Mesothelial cell of epicardium (in vitro differentiated cells): ENCODE results near the gene SFT2D1. TPM values are rescaled to one million over a fixed set of nuclear protein-coding genes. Genes with fewer than 3 reads are reported as not detected.

Source experiments
- DNase-seq, 2 experiments: peaks; one replicate each; pipeline ENCODE4 v3.0.0; 2021; ENCODE audit warnings: low spot score in 2 of 2; ENCODE audit not compliant: unreplicated experiment in 2 of 2
- H3K27ac Mint-ChIP-seq: 2 replicates; pipeline ENCODE4 v1.8.0; 2021; ENCODE audit warnings: mixed read lengths
- H3K27me3 Mint-ChIP-seq: 2 replicates; pipeline ENCODE4 v1.8.0; 2021; ENCODE audit warnings: low read depth, mixed read lengths
- H3K36me3 Mint-ChIP-seq: 2 replicates; pipeline ENCODE4 v1.8.0; 2021; ENCODE audit warnings: mixed read lengths
- H3K4me1 Mint-ChIP-seq: 2 replicates; pipeline ENCODE4 v1.8.0; 2021; ENCODE audit warnings: mixed read lengths
- H3K4me3 Mint-ChIP-seq: 2 replicates; pipeline ENCODE4 v1.8.0; 2021; ENCODE audit warnings: mild to moderate bottlenecking, moderate library complexity, mixed read lengths
- H3K9me3 Mint-ChIP-seq: 2 replicates; pipeline ENCODE4 v1.8.0; 2021; ENCODE audit warnings: mixed read lengths
- total RNA-seq: library from RNA; stranded (reverse); gene quantifications from 3 replicates; pipeline ENCODE4 v1.2.1, GENCODE V29; 2021
- TF ChIP-seq, protein P1 (sequence below): fragments of 200-600 bp; sonication (generic); IDR thresholded peaks from one replicate; pipeline ENCODE4 v1.5.0; 2021; ENCODE audit warnings: antibody characterized with exemption; ENCODE audit not compliant: unreplicated experiment

SFT2D1 gene
- total RNA-seq, 1 donor from 2014 or later: 26.8 TPM

DNA sequence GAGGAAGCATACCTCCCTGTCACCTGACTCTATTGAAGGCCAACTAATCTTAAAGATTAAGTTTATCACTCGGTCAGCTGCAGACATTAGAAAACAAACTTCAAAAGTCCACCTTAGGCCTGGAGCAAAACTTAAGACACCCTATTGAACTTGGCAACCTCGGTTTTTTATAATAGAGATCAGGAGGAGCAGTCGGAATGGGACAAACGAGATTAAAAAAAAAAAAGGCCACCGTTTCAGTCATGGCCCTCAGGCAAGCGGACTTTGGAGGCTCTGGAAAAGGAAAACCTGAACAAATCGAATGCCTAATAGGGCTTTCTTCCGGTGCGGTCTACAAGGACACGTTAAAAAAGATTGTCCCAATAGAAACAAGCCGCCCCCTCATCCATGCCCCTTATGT lies 26.9 kb downstream of the SFT2D1 start:
- Mint-ChIP-seq H3K27ac (no peak overlapping the region), H3K27me3 (peaks cover 15% of the 10 kb centered on the region)
- TF ChIP-seq, protein P1, sequence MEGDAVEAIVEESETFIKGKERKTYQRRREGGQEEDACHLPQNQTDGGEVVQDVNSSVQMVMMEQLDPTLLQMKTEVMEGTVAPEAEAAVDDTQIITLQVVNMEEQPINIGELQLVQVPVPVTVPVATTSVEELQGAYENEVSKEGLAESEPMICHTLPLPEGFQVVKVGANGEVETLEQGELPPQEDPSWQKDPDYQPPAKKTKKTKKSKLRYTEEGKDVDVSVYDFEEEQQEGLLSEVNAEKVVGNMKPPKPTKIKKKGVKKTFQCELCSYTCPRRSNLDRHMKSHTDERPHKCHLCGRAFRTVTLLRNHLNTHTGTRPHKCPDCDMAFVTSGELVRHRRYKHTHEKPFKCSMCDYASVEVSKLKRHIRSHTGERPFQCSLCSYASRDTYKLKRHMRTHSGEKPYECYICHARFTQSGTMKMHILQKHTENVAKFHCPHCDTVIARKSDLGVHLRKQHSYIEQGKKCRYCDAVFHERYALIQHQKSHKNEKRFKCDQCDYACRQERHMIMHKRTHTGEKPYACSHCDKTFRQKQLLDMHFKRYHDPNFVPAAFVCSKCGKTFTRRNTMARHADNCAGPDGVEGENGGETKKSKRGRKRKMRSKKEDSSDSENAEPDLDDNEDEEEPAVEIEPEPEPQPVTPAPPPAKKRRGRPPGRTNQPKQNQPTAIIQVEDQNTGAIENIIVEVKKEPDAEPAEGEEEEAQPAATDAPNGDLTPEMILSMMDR: no peak

DNA sequence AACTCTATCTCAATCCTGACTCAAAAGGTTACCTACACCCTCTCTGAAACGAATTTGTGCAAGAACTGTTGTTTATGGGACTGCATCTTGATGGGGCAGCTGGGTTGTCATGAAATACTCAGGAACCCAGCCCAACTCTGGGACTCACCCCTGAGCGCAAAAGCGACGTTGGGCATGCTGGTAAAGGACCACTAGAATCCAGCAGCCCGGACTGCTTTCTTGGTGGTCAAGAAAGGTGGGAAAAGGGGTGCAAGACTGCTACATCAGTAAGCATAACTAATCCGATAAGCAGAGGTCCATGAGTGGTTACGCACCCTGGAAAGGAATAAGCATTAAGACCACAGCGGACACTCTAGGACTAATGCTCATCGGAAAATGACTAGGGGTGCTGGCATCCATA lies 27.9 kb downstream of the SFT2D1 start:
- no peaks in the 10 kb centered on the region for H3K36me3 Mint-ChIP-seq
- DNase-seq: no peak
- TF ChIP-seq, protein P1: no peak
- peaks cover 24% of the 10 kb centered on the region for H3K27me3 Mint-ChIP-seq
- H3K27ac Mint-ChIP-seq: no peak overlapping the region
- no peak overlapping the region for H3K4me3 Mint-ChIP-seq
- H3K4me1 Mint-ChIP-seq: no peaks in the 10 kb centered on the region
- no peaks in the 10 kb centered on the region for H3K9me3 Mint-ChIP-seq

More for the DNA sequence above, 26.9 kb downstream of the SFT2D1 start:
- DNase-seq: no peak
- Mint-ChIP-seq H3K36me3 (no peaks in the 10 kb centered on the region), H3K4me1 (no peaks in the 10 kb centered on the region), H3K4me3 (no peak overlapping the region), H3K9me3 (no peaks in the 10 kb centered on the region)

DNA sequence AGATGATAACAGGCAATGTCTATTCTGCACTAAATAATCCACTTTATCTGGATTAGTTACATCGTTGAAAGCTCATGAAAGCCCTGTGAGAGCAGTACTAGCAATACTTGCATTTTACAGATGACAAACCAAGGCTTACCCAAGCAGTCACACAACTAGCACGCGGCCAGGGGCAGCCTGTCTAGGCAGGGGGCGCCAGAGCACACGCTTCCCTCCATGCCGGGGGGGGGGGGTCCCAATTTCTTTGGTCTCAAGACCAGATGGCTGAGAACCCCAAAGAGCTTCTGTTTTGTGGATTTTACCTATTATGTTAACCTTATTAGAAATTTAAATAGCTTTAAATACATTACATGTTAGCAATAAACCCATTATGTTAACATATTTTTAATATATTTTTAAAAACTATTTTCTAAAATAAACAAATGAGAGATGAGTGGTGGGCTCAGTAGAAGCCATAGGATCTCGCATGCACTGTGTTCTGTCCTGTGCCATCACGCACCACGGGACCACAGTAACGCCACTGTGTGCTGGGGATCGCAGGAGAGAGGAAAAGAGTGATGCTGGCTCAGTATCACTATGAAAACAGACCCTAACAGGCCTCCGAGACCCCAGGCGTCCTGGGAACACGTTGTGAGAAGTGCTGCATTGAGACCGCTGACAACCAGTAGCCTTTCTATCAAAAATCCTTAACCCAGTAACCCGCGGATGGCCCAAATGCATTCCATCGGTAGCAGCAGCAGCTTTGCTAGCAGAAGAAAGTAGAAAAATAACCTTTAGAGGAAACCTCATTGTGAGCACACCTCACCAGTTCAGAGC lies 28.9 kb downstream of the SFT2D1 start:
- H3K27me3 Mint-ChIP-seq: peaks cover 34% of the 10 kb centered on the region
- H3K4me3 Mint-ChIP-seq: no peak overlapping the region
- TF ChIP-seq, protein P1: peak; percentile 38
- no peaks in the 10 kb centered on the region for H3K4me1 Mint-ChIP-seq
- no peak overlapping the region for H3K27ac Mint-ChIP-seq
- no peaks in the 10 kb centered on the region for H3K9me3 Mint-ChIP-seq
- DNase-seq: no peak
- H3K36me3 Mint-ChIP-seq: no peaks in the 10 kb centered on the region

DNA sequence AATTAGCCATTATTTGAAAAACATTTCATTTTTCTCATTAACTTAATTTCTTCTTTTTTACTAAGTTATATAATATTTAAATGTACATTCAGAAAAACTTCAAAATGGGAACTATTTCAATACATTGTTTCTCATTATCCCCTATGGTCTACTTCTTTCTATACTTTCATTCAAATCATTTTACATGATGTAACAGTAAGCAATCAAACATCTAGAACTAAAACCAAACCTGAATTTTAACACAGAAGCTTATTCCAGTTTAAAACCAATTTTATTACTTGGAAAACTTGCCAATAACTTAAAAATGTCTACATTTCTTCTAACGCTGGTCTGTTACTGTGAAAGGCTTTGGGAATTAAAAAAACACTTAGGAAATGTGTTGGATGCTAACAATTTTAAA lies 29.5 kb downstream of the SFT2D1 start:
- peaks cover 37% of the 10 kb centered on the region for H3K27me3 Mint-ChIP-seq
- DNase-seq: no peak
- H3K4me1 Mint-ChIP-seq: no peaks in the 10 kb centered on the region
- no peaks in the 10 kb centered on the region for H3K9me3 Mint-ChIP-seq
- H3K36me3 Mint-ChIP-seq: no peaks in the 10 kb centered on the region
- no peak overlapping the region for H3K27ac Mint-ChIP-seq
- no peak overlapping the region for H3K4me3 Mint-ChIP-seq
- TF ChIP-seq, protein P1: no peak

DNA sequence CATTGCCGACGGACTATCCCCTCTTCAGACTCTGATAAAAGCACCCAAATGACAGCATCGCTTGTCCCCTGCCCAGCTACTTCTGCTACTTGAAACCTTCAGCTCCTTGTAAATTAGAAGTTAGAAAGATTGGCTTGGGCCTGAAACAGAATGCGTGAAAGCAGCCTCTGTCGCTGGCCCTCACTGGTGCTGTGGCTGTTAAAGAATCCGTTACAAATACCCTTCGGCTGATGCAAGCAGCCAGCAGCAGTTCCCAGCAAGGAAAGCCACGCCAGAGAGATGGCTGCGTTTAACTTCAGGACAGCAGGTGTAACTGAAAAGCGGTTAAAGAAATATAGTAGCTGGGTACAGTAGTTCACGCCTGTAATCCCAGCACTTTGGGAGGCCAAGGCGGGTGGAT lies 31.7 kb downstream of the SFT2D1 start:
- TF ChIP-seq, protein P1: no peak
- no peak overlapping the region for H3K4me3 Mint-ChIP-seq
- H3K9me3 Mint-ChIP-seq: no peaks in the 10 kb centered on the region
- H3K36me3 Mint-ChIP-seq: no peaks in the 10 kb centered on the region
- H3K27ac Mint-ChIP-seq: no peak overlapping the region
- no peak for DNase-seq
- H3K27me3 Mint-ChIP-seq: peaks cover 51% of the 10 kb centered on the region
- peaks cover 3% of the 10 kb centered on the region for H3K4me1 Mint-ChIP-seq
